HEK293 (cell line): ENCODE data around the gene CAPN6.

Experiments used
- PRDM2 ChIP-seq: fragments of 450-650 bp; formaldehyde crosslinking; IDR thresholded peaks from 2 replicates; pipeline ENCODE4 v1.5.1; 2016; ENCODE audit warnings: missing biosample characterization, missing genetic modification characterization, borderline replicate concordance

Gene CAPN6

GRCh38 chrX:111199505-111199904 is 70.8 kb downstream of the CAPN6 start (continued):
- TF ChIP-seq PRDM2 (tag by site-specific recombination), result no peak
